H1 (cell line): Measurements from ENCODE around the gene PLPPR1.

Experiments used
- SIN3A ChIP-seq, 2 experiments: IDR thresholded peaks in 1 of 2; conservative IDR thresholded peaks in 1 of 2; 2 replicates each; pipeline ENCODE4 v1.6.1; 2011 to 2012; ENCODE audit warnings: low read length in 2 of 2, improper control_type of control experiment in 1 of 2, low read depth in 1 of 2, mild to moderate bottlenecking in 1 of 2
- TBP ChIP-seq: IDR thresholded peaks from 2 replicates; pipeline ENCODE4 v1.6.1; 2011; ENCODE audit warnings: low read depth, low read length, improper control_type of control experiment
- TF ChIP-seq, protein P1 (sequence below): IDR thresholded peaks from 2 replicates; pipeline ENCODE4 v1.6.1; 2011; ENCODE audit warnings: low read length, improper control_type of control experiment
- TF ChIP-seq, protein P2 (sequence below), 3 experiments: IDR thresholded peaks; 1 replicate in 2 of 3; 2 replicates in 1 of 3; pipeline versions ENCODE4 v1.5.1 to v1.6.1; 2011; ENCODE audit warnings: low read length in 3 of 3, mild to moderate bottlenecking in 3 of 3, inconsistent platforms in 2 of 3, low read depth in 1 of 3, moderate library complexity in 1 of 3; ENCODE audit not compliant: insufficient read depth in 1 of 3; ENCODE audit errors: control extremely low read depth in 1 of 3

DNA sequence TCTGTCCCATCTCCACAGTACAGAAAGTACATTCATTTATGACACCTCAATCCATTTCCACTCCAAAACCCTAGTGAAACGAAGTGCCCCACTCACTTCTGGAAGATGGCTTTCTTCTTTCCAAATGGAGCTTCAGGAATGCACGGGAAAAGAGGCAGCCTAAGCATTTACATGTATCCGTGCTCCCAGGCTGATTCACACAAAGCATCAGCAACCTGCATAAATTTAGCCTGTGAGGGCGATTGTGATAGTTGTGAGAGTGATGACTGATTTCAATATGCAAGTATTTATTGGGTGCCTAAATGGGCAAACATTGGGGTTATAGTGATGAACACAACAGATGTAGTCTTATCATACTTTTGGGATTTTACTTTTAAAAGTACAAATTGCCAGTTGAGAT lies 86.6 kb downstream of the PLPPR1 start:
- TF ChIP-seq TBP (no peak), SIN3A (conservative IDR thresholded peaks at IDR 0.05 in 1 of 2, IDR thresholded peaks at IDR 0.05 in 1 of 2; ENCODE audit: low read depth in 1 of 2, low read length in 2 of 2) (no peak)
- TF ChIP-seq, protein P1, sequence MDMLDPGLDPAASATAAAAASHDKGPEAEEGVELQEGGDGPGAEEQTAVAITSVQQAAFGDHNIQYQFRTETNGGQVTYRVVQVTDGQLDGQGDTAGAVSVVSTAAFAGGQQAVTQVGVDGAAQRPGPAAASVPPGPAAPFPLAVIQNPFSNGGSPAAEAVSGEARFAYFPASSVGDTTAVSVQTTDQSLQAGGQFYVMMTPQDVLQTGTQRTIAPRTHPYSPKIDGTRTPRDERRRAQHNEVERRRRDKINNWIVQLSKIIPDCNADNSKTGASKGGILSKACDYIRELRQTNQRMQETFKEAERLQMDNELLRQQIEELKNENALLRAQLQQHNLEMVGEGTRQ, result no peak
- TF ChIP-seq, protein P2, sequence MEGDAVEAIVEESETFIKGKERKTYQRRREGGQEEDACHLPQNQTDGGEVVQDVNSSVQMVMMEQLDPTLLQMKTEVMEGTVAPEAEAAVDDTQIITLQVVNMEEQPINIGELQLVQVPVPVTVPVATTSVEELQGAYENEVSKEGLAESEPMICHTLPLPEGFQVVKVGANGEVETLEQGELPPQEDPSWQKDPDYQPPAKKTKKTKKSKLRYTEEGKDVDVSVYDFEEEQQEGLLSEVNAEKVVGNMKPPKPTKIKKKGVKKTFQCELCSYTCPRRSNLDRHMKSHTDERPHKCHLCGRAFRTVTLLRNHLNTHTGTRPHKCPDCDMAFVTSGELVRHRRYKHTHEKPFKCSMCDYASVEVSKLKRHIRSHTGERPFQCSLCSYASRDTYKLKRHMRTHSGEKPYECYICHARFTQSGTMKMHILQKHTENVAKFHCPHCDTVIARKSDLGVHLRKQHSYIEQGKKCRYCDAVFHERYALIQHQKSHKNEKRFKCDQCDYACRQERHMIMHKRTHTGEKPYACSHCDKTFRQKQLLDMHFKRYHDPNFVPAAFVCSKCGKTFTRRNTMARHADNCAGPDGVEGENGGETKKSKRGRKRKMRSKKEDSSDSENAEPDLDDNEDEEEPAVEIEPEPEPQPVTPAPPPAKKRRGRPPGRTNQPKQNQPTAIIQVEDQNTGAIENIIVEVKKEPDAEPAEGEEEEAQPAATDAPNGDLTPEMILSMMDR (IDR thresholded peaks at IDR 0.05; ENCODE audit: control extremely low read depth in 1 of 3, insufficient read depth in 1 of 3, low read depth in 1 of 3, low read length in 3 of 3), result no peak
